GM12874 (cell line): Measurements from ENCODE around the gene ARFGEF2.

ENCODE experiments used
- CTCF ChIP-seq: IDR thresholded peaks from 2 replicates; pipeline ENCODE4 v1.5.1; 2011; ENCODE audit warnings: low read depth, mild to moderate bottlenecking, control low read depth, low read length, moderate library complexity; ENCODE audit not compliant: insufficient read depth

Gene ARFGEF2

DNA sequence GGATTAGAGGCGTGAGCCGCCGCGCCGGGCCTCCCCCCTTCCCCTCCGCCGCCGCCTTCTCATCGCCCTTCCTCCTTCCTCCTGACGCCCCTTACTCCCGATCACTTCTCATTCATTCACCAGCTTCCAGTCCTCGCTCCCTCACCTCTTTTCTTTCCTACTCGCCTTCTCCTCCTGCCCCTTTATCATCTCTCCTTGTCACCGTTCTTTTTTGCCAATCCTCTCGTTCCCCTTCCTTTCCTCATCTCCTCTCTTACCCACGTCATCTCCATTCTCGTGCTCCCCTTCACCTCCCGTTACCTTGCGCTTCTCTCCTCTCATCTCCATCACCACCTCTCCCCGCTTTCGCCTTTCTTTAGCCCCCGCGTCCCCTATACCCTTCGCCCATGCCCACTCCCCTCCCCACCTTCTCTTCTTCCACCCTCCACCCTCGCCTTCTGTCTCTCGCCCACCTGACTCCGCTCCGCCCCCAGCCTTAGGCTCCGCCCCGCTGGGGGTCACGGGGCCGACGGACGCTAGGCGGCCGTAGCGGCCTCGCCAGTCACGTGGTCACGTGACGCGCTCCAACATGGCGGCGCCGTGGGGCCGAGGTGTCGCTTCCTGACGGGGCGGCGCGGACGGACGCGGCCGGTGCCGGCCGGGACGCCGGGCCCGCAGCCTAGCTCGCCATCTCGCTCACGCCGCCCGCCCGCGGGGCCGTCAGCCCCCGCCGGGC, at the start of gene ARFGEF2:
Gene ARFGEF2, plus strand, starts transcription at position 544 of the 715 bp plus-strand sequence. CDS start 179 bp downstream, outside the sequence.
- TF ChIP-seq CTCF = no peak

GRCh38 chr20:48875233-48875913, 46.1 kb upstream of the ARFGEF2 start:
- TF ChIP-seq CTCF = no peak

- no peak for TF ChIP-seq CTCF
Observed at GRCh38 chr20:48875914-48876240, 45.6 kb upstream of the ARFGEF2 start.

GRCh38 chr20:48877304-48877703, 44.2 kb upstream of the ARFGEF2 start:
- peak; percentile 21; the same call in 1 of the 2 replicates for TF ChIP-seq CTCF

DNA sequence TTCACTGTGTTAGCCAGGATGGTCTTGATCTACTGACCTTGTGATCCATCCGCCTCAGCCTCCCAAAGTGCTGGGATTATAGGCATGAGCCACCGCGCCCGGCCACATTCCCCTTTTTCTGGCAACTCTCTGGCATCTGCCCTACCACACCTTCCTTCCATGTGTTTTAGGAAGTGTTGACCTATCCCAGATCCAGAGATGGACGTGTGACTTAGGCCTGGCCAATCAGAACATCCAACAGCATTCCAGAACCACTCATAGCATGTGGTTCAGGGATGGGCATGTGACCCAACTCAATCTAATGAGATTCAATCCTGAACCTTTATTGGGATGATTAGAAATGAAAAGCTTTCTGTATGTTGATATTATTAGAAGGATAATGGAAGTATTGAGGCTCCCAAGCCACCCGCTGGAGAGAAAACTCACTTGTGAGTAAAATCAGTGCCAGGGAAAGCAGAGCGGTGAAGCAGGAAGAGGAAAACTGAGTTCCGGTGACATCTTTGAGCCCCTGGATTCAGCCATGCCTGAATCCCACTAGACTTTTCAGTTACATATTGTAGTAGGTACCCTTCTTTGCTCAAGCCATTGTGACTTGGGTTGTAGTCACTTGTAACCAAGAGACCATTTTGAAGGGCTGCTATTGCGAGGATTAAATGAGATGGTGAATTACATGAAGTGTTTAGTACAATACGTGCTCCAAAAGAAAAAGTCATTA, 42.8 kb upstream of the ARFGEF2 start:
- TF ChIP-seq CTCF = no peak

- TF ChIP-seq CTCF = no peak
Observed at GRCh38 chr20:48879612-48880245, 41.8 kb upstream of the ARFGEF2 start.

DNA sequence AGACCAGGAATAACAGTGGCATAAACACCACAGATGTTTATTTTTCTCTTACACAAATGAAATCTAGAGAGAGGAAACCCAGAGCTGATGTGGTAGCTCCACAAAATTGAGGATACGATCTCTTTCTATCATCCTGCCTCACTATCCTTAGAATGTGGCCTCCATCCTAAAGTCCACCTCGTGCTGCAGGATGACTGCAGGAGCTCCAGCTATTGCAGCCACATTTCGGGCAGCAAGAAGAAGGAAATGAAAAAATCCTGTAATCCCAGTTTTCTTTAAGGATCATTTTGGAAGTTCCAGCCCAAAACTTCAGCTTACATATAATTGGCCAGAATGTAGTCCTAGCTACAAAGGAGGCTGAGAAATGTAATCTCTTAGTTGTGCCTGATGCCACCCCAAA, 41.2 kb upstream of the ARFGEF2 start:
- no peak for TF ChIP-seq CTCF
